H7 (cell line): ENCODE measurements around the gene HRH2. TPM values are rescaled to one million over a fixed set of nuclear protein-coding genes. Genes with fewer than 3 reads are reported as not detected.

Experiments
- DNase-seq: peaks from one replicate; pipeline ENCODE4 v3.0.0; 2012
- H3K27me3 ChIP-seq: 2 replicates; pipeline ENCODE4 v1.6.0; 2011; ENCODE audit warnings: mild to moderate bottlenecking, low read length; ENCODE audit not compliant: control insufficient read depth, insufficient read depth
- H3K36me3 ChIP-seq: replicated peaks from 2 replicates; pipeline ENCODE4 v1.5.1; 2011; ENCODE audit warnings: low read length; ENCODE audit not compliant: control insufficient read depth, insufficient read depth
- H3K4me3 ChIP-seq: 2 replicates; pipeline ENCODE4 v1.5.1; 2011; ENCODE audit warnings: low read depth, mild to moderate bottlenecking, control low read depth, low read length, moderate library complexity; ENCODE audit not compliant: insufficient read depth
- total RNA-seq: library from RNA; depleted of rRNA; stranded (reverse); fragments of >200 nt; shearing (Covaris generic); gene quantifications from 2 replicates; pipeline ENCODE4 v1.2.3, GENCODE V29; 2014

HRH2 gene
- total RNA-seq, 1 experiment from 2014 or later = 5.5 TPM

GRCh38 chr5:175688352-175689146 lies 30.7 kb downstream of the HRH2 start:
- Histone ChIP-seq H3K27me3 (no peaks in the 10 kb centered on the region), H3K36me3 (peaks cover 2% of the 10 kb centered on the region), H3K4me3 (no peak overlapping the region)
- DNase-seq = peak; percentile 73

GRCh38 chr5:175689147-175689991 lies 31.5 kb downstream of the HRH2 start:
- no peak for DNase-seq
- no peaks in the 10 kb centered on the region for H3K27me3 ChIP-seq
- H3K36me3 ChIP-seq = no peaks in the 10 kb centered on the region; the same call in 1 of the 2 replicates
- no peak overlapping the region for H3K4me3 ChIP-seq

- Histone ChIP-seq H3K36me3 (no peaks in the 10 kb centered on the region; the same call in 1 of the 2 replicates), H3K27me3 (no peaks in the 10 kb centered on the region), H3K4me3 (no peak overlapping the region)
- no peak for DNase-seq
Measured at GRCh38 chr5:175690025-175690424, 32.2 kb downstream of the HRH2 start.

GRCh38 chr5:175690586-175690985 lies 32.7 kb downstream of the HRH2 start:
- Histone ChIP-seq H3K4me3 (no peak overlapping the region), H3K27me3 (no peaks in the 10 kb centered on the region), H3K36me3 (no peaks in the 10 kb centered on the region; the same call in 1 of the 2 replicates)
- DNase-seq = no peak

GRCh38 chr5:175691761-175692160 lies 33.9 kb downstream of the HRH2 start:
- no peak for DNase-seq
- no peak overlapping the region for H3K4me3 ChIP-seq
- H3K27me3 ChIP-seq = no peaks in the 10 kb centered on the region
- H3K36me3 ChIP-seq = no peaks in the 10 kb centered on the region; the same call in 1 of the 2 replicates

- Histone ChIP-seq H3K36me3 (no peaks in the 10 kb centered on the region; the same call in 1 of the 2 replicates), H3K27me3 (no peaks in the 10 kb centered on the region), H3K4me3 (no peak overlapping the region)
- DNase-seq = no peak
Measured at GRCh38 chr5:175692235-175692995, 34.5 kb downstream of the HRH2 start.

- Histone ChIP-seq H3K36me3 (no peaks in the 10 kb centered on the region; the same call in 1 of the 2 replicates), H3K4me3 (no peak overlapping the region), H3K27me3 (no peaks in the 10 kb centered on the region)
- no peak for DNase-seq
Measured at GRCh38 chr5:175692996-175693710, 35.3 kb downstream of the HRH2 start.

- Histone ChIP-seq H3K36me3 (no peaks in the 10 kb centered on the region; the same call in 1 of the 2 replicates), H3K4me3 (no peak overlapping the region), H3K27me3 (no peaks in the 10 kb centered on the region)
- DNase-seq = no peak
Measured at GRCh38 chr5:175693741-175694140, 35.9 kb downstream of the HRH2 start.

GRCh38 chr5:175694371-175695160 lies 36.7 kb downstream of the HRH2 start:
- no peak overlapping the region for H3K4me3 ChIP-seq
- H3K36me3 ChIP-seq = no peaks in the 10 kb centered on the region; the same call in 1 of the 2 replicates
- no peak for DNase-seq
- H3K27me3 ChIP-seq = no peaks in the 10 kb centered on the region

GRCh38 chr5:175695161-175696126 lies 37.6 kb downstream of the HRH2 start:
- no peak for DNase-seq
- H3K36me3 ChIP-seq = no peaks in the 10 kb centered on the region; the same call in 1 of the 2 replicates
- H3K27me3 ChIP-seq = no peaks in the 10 kb centered on the region
- H3K4me3 ChIP-seq = no peak overlapping the region

- H3K27me3 ChIP-seq = no peaks in the 10 kb centered on the region
- H3K36me3 ChIP-seq = no peaks in the 10 kb centered on the region; the same call in 1 of the 2 replicates
- DNase-seq = peak; percentile 90
- no peak overlapping the region for H3K4me3 ChIP-seq
Measured at GRCh38 chr5:175696139-175696854, 38.4 kb downstream of the HRH2 start.

- H3K27me3 ChIP-seq = no peaks in the 10 kb centered on the region
- H3K36me3 ChIP-seq = no peaks in the 10 kb centered on the region; the same call in 1 of the 2 replicates
- H3K4me3 ChIP-seq = no peak overlapping the region
- no peak for DNase-seq
Measured at GRCh38 chr5:175696855-175697198, 39.0 kb downstream of the HRH2 start.
